Activated CD8-positive, alpha-beta T cell treated with anti-CD3 and anti-CD28 coated beads for 36 hours (primary cell): ENCODE results near the gene OTX2. TPM values are rescaled to one million over a fixed set of nuclear protein-coding genes. Genes with fewer than 3 reads are reported as not detected.

Experiments used
- ATAC-seq: fragments of 200-7000 bp; cut with Tn5 transposase; one replicate; pipeline ENCODE4 v1.10.0; 2021; ENCODE audit warnings: mild to moderate bottlenecking, moderate library complexity
- CTCF ChIA-PET: fragments of 350-600 bp; sonication (Branson Sonifier 250); formaldehyde crosslinking; loops from one replicate; lab custom pipeline; 2021; ENCODE audit warnings: antibody characterized with exemption; lab: Charles Lee
- POLR2A ChIA-PET: fragments of 350-600 bp; sonication (Branson Sonifier 250); formaldehyde crosslinking; loops from one replicate; lab custom pipeline; 2021; ENCODE audit warnings: antibody characterized with exemption; lab: Charles Lee
- DNase-seq: peaks from one replicate; pipeline ENCODE4 v3.0.0-alpha.2; 2020
- H3K27ac Mint-ChIP-seq: one replicate; pipeline ENCODE4 v1.8.0; 2021; ENCODE audit warnings: mild to moderate bottlenecking, mixed read lengths
- H3K27me3 Mint-ChIP-seq: one replicate; pipeline ENCODE4 v1.8.0; 2021; ENCODE audit warnings: mixed read lengths
- H3K36me3 Mint-ChIP-seq: one replicate; pipeline ENCODE4 v1.8.0; 2021; ENCODE audit warnings: low read depth, mixed read lengths
- H3K4me1 Mint-ChIP-seq: one replicate; pipeline ENCODE4 v1.8.0; 2021; ENCODE audit warnings: low read depth, mixed read lengths
- H3K4me3 Mint-ChIP-seq: one replicate; pipeline ENCODE4 v1.8.0; 2021; ENCODE audit warnings: mild to moderate bottlenecking, moderate library complexity, mixed read lengths
- H3K9me3 Mint-ChIP-seq: one replicate; pipeline ENCODE4 v1.8.0; 2021; ENCODE audit warnings: mixed read lengths
- intact Hi-C: fragments of 100-400 bp; cut with micrococcal nuclease; formaldehyde crosslinking; loops from one replicate; pipeline ENCODE4 v1.10.0; 2022
- total RNA-seq, 2 experiments: library from RNA; stranded (reverse); gene quantifications; one replicate each; pipeline ENCODE4 v1.2.3, GENCODE V29; 2021
- TF ChIP-seq, protein P1 (sequence below): fragments of 200-600 bp; IDR thresholded peaks from one replicate; pipeline ENCODE4 v1.8.0; 2022; ENCODE audit warnings: antibody characterized with exemption, mild to moderate bottlenecking

Gene OTX2
- total RNA-seq, 2 experiments from 2014 or later = not detected

DNA sequence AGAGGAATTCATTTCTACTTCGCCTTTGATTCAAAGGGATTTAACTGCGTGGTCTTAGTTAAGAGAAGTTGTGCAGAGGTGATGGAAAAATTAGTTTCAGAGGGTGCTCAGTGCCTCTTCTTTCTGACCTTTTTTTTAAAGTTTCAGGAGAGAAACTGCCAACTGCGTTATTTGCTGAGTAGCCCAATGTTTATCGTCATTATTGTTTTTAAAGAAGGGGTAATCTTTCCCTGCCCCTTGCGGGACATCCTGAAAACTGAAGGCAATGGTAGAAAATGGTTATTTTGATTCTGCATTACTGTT lies 11.0 kb downstream of the OTX2 start:
- Mint-ChIP-seq H3K27ac (no peak overlapping the region), H3K4me3 (no peak overlapping the region), H3K36me3 (no peaks in the 10 kb centered on the region), H3K27me3 (peaks cover 75% of the 10 kb centered on the region), H3K9me3 (no peaks in the 10 kb centered on the region), H3K4me1 (peaks cover 11% of the 10 kb centered on the region)
- ChIA-PET CTCF (no interaction called here), POLR2A (no interaction called here)
- DNase-seq (no peak), ATAC-seq (no peak)
- TF ChIP-seq, protein P1, sequence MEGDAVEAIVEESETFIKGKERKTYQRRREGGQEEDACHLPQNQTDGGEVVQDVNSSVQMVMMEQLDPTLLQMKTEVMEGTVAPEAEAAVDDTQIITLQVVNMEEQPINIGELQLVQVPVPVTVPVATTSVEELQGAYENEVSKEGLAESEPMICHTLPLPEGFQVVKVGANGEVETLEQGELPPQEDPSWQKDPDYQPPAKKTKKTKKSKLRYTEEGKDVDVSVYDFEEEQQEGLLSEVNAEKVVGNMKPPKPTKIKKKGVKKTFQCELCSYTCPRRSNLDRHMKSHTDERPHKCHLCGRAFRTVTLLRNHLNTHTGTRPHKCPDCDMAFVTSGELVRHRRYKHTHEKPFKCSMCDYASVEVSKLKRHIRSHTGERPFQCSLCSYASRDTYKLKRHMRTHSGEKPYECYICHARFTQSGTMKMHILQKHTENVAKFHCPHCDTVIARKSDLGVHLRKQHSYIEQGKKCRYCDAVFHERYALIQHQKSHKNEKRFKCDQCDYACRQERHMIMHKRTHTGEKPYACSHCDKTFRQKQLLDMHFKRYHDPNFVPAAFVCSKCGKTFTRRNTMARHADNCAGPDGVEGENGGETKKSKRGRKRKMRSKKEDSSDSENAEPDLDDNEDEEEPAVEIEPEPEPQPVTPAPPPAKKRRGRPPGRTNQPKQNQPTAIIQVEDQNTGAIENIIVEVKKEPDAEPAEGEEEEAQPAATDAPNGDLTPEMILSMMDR = no peak
- intact Hi-C loops = no loop called here

DNA sequence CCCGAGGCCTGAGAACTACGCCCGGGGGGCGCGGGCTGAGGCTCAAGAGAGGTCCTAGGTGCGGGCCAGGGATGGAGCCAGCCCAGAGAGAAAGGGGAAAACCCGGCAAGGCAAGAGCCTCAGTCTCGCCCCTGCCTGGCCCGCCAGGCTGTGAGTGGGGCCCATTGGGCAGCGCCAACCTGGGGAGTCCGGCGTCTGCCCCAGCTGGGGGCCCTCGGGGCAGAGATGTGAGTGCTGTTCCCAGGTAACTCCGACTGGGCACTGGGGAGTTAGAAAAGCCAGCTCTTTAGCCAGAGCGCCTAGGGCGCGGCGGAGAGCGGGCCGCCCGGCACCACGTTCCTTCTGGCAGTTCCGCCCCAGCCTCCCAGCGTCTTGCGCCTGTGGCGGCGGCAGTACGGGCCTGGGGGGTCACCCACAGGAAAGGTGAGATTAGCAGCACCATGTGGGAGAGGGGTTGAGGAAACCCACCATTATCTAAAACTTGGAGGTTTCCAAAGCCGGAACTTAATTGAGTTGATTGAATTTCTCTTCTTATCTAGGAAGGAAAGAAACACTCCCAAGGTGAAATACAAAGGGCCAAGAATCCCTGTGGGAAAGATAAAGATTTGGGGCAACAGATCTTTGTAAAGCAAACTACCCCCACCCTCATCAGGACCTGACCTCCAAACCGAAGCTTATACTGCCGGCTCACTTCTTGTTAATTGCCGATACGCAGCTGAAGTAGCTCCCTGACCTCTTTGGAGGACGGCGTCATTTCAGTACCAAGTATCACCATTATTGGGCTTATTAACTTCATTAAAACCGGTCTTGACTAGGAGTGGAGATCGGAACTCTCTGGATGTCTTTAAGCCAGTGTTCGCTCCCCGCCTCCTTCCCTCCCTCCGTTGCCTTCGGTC lies 11.6 kb downstream of the OTX2 start:
- no peaks in the 10 kb centered on the region for H3K9me3 Mint-ChIP-seq
- no peak overlapping the region for H3K27ac Mint-ChIP-seq
- no peak overlapping the region for H3K4me3 Mint-ChIP-seq
- DNase-seq (no peak), ATAC-seq (no peak)
- H3K27me3 Mint-ChIP-seq = peaks cover 73% of the 10 kb centered on the region
- TF ChIP-seq, protein P1 = no peak
- POLR2A ChIA-PET = no interaction called here
- no peaks in the 10 kb centered on the region for H3K36me3 Mint-ChIP-seq
- CTCF ChIA-PET = no interaction called here
- intact Hi-C loops = no loop called here
- H3K4me1 Mint-ChIP-seq = peaks cover 11% of the 10 kb centered on the region

DNA sequence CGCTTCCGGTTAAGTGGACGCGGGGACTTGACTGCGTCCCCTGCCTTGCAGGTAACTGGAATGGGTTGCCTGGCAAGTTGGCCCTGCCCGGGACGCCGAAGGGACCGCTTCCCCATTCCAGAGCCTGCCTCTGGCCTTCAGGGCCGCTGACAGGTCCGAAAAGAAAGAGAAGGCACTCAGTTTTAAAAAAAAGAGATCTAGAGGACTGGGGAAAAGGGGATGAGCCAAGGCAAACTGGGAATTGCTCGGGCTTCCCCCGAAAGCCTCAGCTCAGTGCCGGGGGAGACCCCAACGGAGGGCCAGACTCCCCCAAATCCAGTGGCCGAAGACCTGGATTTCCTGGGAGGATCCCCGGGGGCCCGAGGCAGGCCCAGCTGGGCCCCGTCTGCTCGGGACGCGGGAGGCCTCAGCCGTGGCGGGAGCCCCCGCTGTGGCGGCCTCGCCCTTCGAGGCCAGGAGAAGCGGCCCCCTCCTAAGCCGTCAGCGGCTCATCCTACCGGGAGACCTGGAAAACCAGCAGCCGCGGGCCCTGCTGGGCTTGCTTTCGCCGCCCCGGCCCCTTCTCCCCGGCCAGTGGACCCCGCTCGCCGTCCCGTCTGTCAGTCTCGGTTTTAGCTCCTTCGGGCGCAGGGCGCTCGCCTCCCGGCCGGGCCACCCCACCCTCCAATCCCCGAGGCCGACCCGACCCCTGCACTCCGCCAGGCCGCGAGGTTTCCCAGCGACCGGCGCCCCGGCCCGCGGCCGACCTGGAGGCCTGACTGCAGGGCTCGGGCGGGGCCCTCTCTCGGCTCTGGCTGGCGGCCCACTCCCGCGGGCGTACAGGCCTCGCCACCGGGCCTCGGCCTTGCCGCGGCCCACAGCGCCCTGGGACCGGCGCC lies 12.5 kb downstream of the OTX2 start:
- Mint-ChIP-seq H3K4me1 (peaks cover 11% of the 10 kb centered on the region), H3K4me3 (peak overlapping the region; percentile 3), H3K27ac (no peak overlapping the region), H3K27me3 (peaks cover 72% of the 10 kb centered on the region), H3K36me3 (no peaks in the 10 kb centered on the region), H3K9me3 (no peaks in the 10 kb centered on the region)
- TF ChIP-seq, protein P1 = no peak
- DNase-seq (no peak), ATAC-seq (no peak)
- POLR2A ChIA-PET = no interaction called here
- intact Hi-C loops = no loop called here
- CTCF ChIA-PET = no interaction called here

DNA sequence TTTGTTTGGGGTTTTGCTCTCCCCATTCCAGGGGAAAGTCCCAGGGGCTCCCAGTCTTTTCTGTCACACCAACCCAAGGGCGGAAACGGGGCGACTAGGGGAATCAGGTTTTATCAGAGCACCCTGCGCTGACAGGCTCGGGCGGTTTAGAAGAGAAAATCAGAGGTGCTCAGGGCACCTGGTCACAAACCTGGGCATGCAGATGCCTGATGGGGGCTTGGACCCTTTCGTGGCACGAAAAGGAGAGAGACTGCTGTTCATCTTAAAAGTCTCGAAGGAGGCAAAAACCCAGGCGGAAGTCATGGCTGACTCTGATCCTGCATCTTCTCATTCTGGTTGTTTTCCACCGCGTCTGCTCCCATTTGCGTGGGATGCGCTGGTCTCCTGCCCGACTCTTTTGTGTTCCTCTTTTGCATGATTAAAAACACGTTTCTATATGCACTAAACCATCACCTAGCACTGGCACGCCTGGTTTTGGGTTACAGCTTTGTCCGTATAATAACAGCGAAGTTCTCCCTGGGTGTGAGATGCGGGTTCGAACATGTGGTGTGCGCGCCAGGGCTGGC lies 13.2 kb downstream of the OTX2 start:
- DNase-seq (no peak), ATAC-seq (no peak)
- TF ChIP-seq, protein P1 = no peak
- H3K4me1 Mint-ChIP-seq = peaks cover 11% of the 10 kb centered on the region
- no peaks in the 10 kb centered on the region for H3K9me3 Mint-ChIP-seq
- CTCF ChIA-PET = no interaction called here
- H3K27me3 Mint-ChIP-seq = peaks cover 67% of the 10 kb centered on the region
- intact Hi-C loops = no loop called here
- no peaks in the 10 kb centered on the region for H3K36me3 Mint-ChIP-seq
- H3K27ac Mint-ChIP-seq = no peak overlapping the region
- POLR2A ChIA-PET = no interaction called here
- peak overlapping the region; percentile 3 for H3K4me3 Mint-ChIP-seq
